Right atrium auricular region (tissue), 2 donors: Measurements from ENCODE around the gene MFAP3L. TPM values are rescaled to one million over a fixed set of nuclear protein-coding genes. Genes with fewer than 3 reads are reported as not detected.

Experiments used
- DNase-seq: peaks from one replicate; pipeline ENCODE4 v3.0.0-alpha.2; 2019; ENCODE audit warnings: low spot score
- H3K27ac ChIP-seq, 2 donors: fragments of 200-600 bp; sonication (generic); 1 replicate in 1 of 2; 2 replicates in 1 of 2; pipeline ENCODE4 v1.5.1; 2016 to 2019
- H3K27me3 ChIP-seq, 2 donors: fragments of 200-600 bp; sonication (generic); one replicate each; pipeline versions ENCODE4 v1.5.1 to v1.6.0; 2017 to 2019
- H3K36me3 ChIP-seq: fragments of 200-600 bp; sonication (generic); one replicate; pipeline ENCODE4 v1.5.1; 2016
- H3K4me1 ChIP-seq, 2 donors: fragments of 200-600 bp; sonication (generic); one replicate each; pipeline versions ENCODE4 v1.5.1 to v1.6.0; 2017 to 2019
- H3K4me3 ChIP-seq, 2 donors: fragments of 200-600 bp; sonication (generic); 1 replicate in 1 of 2; 2 replicates in 1 of 2; pipeline ENCODE4 v1.5.1; 2017 to 2019; ENCODE audit warnings: mild to moderate bottlenecking in 1 of 2, moderate library complexity in 1 of 2
- H3K9me3 ChIP-seq, 2 donors: fragments of 200-600 bp; sonication (generic); one replicate each; pipeline ENCODE4 v1.5.1; 2019
- CTCF ChIP-seq, 2 donors: fragments of 200-600 bp; sonication (generic); IDR thresholded peaks; one replicate each; pipeline ENCODE4 v1.5.1; 2019; ENCODE audit warnings: antibody characterized with exemption in 2 of 2
- total RNA-seq, 2 donors: library from RNA; depleted of rRNA; stranded (reverse); fragments of >200 nt; gene quantifications; one replicate each; pipeline ENCODE4 v1.1.0, GENCODE V29; 2016

Gene MFAP3L
- total RNA-seq, 2 donors from 2014 or later, result 7.7 to 8.1 TPM

GRCh38 chr4:170033999-170034398, 7.8 kb upstream of the MFAP3L start:
- H3K27ac ChIP-seq, result no peak overlapping the region
- no peaks in the 10 kb centered on the region for H3K36me3 ChIP-seq
- no peak for TF ChIP-seq CTCF (IDR thresholded peaks at IDR 0.05)
- H3K4me3 ChIP-seq, result no peak overlapping the region
- no peaks in the 10 kb centered on the region for H3K27me3 ChIP-seq
- H3K9me3 ChIP-seq, result no peaks in the 10 kb centered on the region
- DNase-seq, result no peak
- no peaks in the 10 kb centered on the region for H3K4me1 ChIP-seq

GRCh38 chr4:170030121-170030520, 3.9 kb upstream of the MFAP3L start:
- Histone ChIP-seq H3K4me1 (peaks cover 0 to 5% of the 10 kb centered on the region in 2 donors), H3K27ac (no peak overlapping the region), H3K36me3 (no peaks in the 10 kb centered on the region), H3K27me3 (no peaks in the 10 kb centered on the region), H3K9me3 (peaks cover 0 to 5% of the 10 kb centered on the region in 2 donors), H3K4me3 (no peak overlapping the region)
- no peak for TF ChIP-seq CTCF (IDR thresholded peaks at IDR 0.05)
- DNase-seq, result no peak

- Histone ChIP-seq H3K4me3 (peak overlapping the region; percentile 79 to 87), H3K4me1 (peaks cover 0 to 5% of the 10 kb centered on the region in 2 donors), H3K27ac (peak overlapping the region; percentile 83 to 89), H3K9me3 (peaks cover 0 to 5% of the 10 kb centered on the region in 2 donors), H3K36me3 (no peaks in the 10 kb centered on the region), H3K27me3 (no peaks in the 10 kb centered on the region)
- TF ChIP-seq CTCF (IDR thresholded peaks at IDR 0.05), result no peak
- peak; percentile 89 for DNase-seq
Observed at GRCh38 chr4:170027181-170027829, 1.1 kb upstream of the MFAP3L start.

GRCh38 chr4:170025523-170026252, 507 bp downstream of the MFAP3L start:
- no peak for TF ChIP-seq CTCF (IDR thresholded peaks at IDR 0.05)
- Histone ChIP-seq H3K9me3 (peaks cover 0 to 5% of the 10 kb centered on the region in 2 donors), H3K36me3 (no peaks in the 10 kb centered on the region), H3K4me1 (peaks cover 0 to 5% of the 10 kb centered on the region in 2 donors), H3K27ac (peak overlapping the region; percentile 2 to 83), H3K4me3 (peak overlapping the region; percentile 79 to 87), H3K27me3 (no peaks in the 10 kb centered on the region)
- DNase-seq, result no peak

GRCh38 chr4:170022211-170022610, 4.0 kb downstream of the MFAP3L start:
- no peaks in the 10 kb centered on the region for H3K9me3 ChIP-seq
- no peak overlapping the region for H3K27ac ChIP-seq
- no peaks in the 10 kb centered on the region for H3K27me3 ChIP-seq
- peaks cover 0 to 5% of the 10 kb centered on the region in 2 donors for H3K4me1 ChIP-seq
- TF ChIP-seq CTCF (IDR thresholded peaks at IDR 0.05), result no peak
- H3K36me3 ChIP-seq, result no peaks in the 10 kb centered on the region
- no peak overlapping the region for H3K4me3 ChIP-seq
- no peak for DNase-seq
